COLO668 (cell line): ENCODE measurements around the gene CHI3L1.

Experiments
- DNase-seq: peaks from one replicate; lab custom pipeline; 2025; ENCODE audit not compliant: unreplicated experiment; lab: John Stamatoyannopoulos, UW

CHI3L1 gene

GRCh38 chr1:203136409-203137042, 50.0 kb downstream of the CHI3L1 start:
- peak; percentile 18 for DNase-seq

GRCh38 chr1:203135636-203136305, 50.7 kb downstream of the CHI3L1 start:
- DNase-seq: no peak

- no peak for DNase-seq
Measured at GRCh38 chr1:203133970-203134725, 52.4 kb downstream of the CHI3L1 start.

GRCh38 chr1:203131548-203132200, 54.8 kb downstream of the CHI3L1 start:
- DNase-seq: no peak

GRCh38 chr1:203130358-203130985, 56.0 kb downstream of the CHI3L1 start:
- DNase-seq: no peak

GRCh38 chr1:203129501-203130231, 56.8 kb downstream of the CHI3L1 start:
- DNase-seq: peak; percentile 17
